ENCODE results near the gene SLC39A11. TPM values are rescaled to one million over a fixed set of nuclear protein-coding genes. Genes with fewer than 3 reads are reported as not detected.

SLC39A11 gene
- total and polyA plus RNA-seq, 4 donors, result 18.9 to 44.9 (median 28.2) TPM

- H3K27me3 ChIP-seq (ENCODE audit: control insufficient read depth in 4 of 4, insufficient read depth in 4 of 4, low read length in 3 of 4), result peaks cover 0 to 10% (median 4%) of the 10 kb centered on the region in 4 donors
- H3K9me3 ChIP-seq (ENCODE audit: control insufficient read depth in 4 of 4, low read length in 3 of 4), result peaks cover 0 to 4% (median 0%) of the 10 kb centered on the region in 4 donors
- WGBS, result 84% methylated on average over 7 of the region's 7 CpGs
- no peak overlapping the region for H3K4me3 ChIP-seq (ENCODE audit: low read depth in 1 of 3, low read length in 3 of 3)
- H3K27ac ChIP-seq (ENCODE audit: low read depth in 1 of 2, low read length in 2 of 2), result no peak overlapping the region
- H3K36me3 ChIP-seq (ENCODE audit: control insufficient read depth in 4 of 4, insufficient read depth in 3 of 4, low read depth in 1 of 4, low read length in 3 of 4), result no peaks in the 10 kb centered on the region
- no peak overlapping the region for H3K9ac ChIP-seq (ENCODE audit: low read depth in 1 of 2, low read length in 2 of 2)
- DNase-seq (ENCODE audit: low spot score), result no peak
- TF ChIP-seq NR2F2 (IDR thresholded peaks at IDR 0.05), result no peak
- no peak for TF ChIP-seq MAX (IDR thresholded peaks at IDR 0.05)
- no peak for TF ChIP-seq EGR1 (IDR thresholded peaks at IDR 0.05; ENCODE audit: low read depth in 2 of 2)
- TF ChIP-seq HNF4A (conservative IDR thresholded peaks at IDR 0.05), result no peak
- no peak for TF ChIP-seq ATF3 (IDR thresholded peaks at IDR 0.05)
- TF ChIP-seq RXRA (IDR thresholded peaks at IDR 0.05), result no peak
- no peak for TF ChIP-seq TAF1 (conservative IDR thresholded peaks at IDR 0.05)
- no peak for TF ChIP-seq FOXA2 (IDR thresholded peaks at IDR 0.05)
- TF ChIP-seq HNF4G (IDR thresholded peaks at IDR 0.05), result no peak
- no peak for TF ChIP-seq REST (IDR thresholded peaks at IDR 0.05)
- no peak for TF ChIP-seq SP1 (IDR thresholded peaks at IDR 0.05)
- TF ChIP-seq CTCF (IDR thresholded peaks at IDR 0.05; ENCODE audit: low read depth, low read length, missing input control), result no peak
- no peak for TF ChIP-seq RAD21 (IDR thresholded peaks at IDR 0.05)
- TF ChIP-seq JUND (IDR thresholded peaks at IDR 0.05), result no peak
- TF ChIP-seq ZBTB33 (IDR thresholded peaks at IDR 0.05), result no peak
- H3K4me1 ChIP-seq (ENCODE audit: control insufficient read depth in 4 of 4, insufficient read depth in 4 of 4, low read length in 3 of 4), result no peaks in the 10 kb centered on the region
Measured at GRCh38 chr17:72603420-72604242, 488.9 kb downstream of the SLC39A11 start.
